NT2/D1 (cell line): ENCODE results near the gene NDST1.

ENCODE experiments used
- DNase-seq: peaks from one replicate; pipeline ENCODE4 v3.0.0-alpha.2; 2011; ENCODE audit warnings: low read depth, low spot score
- H3K27me3 ChIP-seq: 2 replicates; pipeline ENCODE4 v1.6.0; 2011; ENCODE audit warnings: mild to moderate bottlenecking; ENCODE audit not compliant: insufficient read length, insufficient read depth
- H3K36me3 ChIP-seq: 2 replicates; pipeline ENCODE4 v1.6.1; 2011; ENCODE audit warnings: mild to moderate bottlenecking, low read length, mixed read lengths; ENCODE audit not compliant: insufficient read depth, insufficient read length
- H3K4me1 ChIP-seq: 2 replicates; pipeline ENCODE4 v1.5.1; 2011; ENCODE audit not compliant: insufficient read depth, insufficient read length
- H3K4me3 ChIP-seq: 2 replicates; pipeline ENCODE4 v1.5.1; 2011; ENCODE audit warnings: low read depth; ENCODE audit not compliant: insufficient read length
- H3K9ac ChIP-seq: 2 replicates; pipeline ENCODE4 v1.6.0; 2011; ENCODE audit warnings: low read depth; ENCODE audit not compliant: insufficient read length
- H3K9me3 ChIP-seq: 2 replicates; pipeline ENCODE4 v1.5.1; 2011; ENCODE audit warnings: mild to moderate bottlenecking, low read length; ENCODE audit not compliant: insufficient read depth
- SUZ12 ChIP-seq: IDR thresholded peaks from 2 replicates; pipeline ENCODE4 v1.6.1; 2011; ENCODE audit not compliant: insufficient read length, insufficient read depth; ENCODE audit errors: extremely low read depth
- YY1 ChIP-seq: IDR thresholded peaks from 2 replicates; pipeline ENCODE4 v1.6.1; 2011; ENCODE audit not compliant: insufficient read length, insufficient read depth
- ZNF274 ChIP-seq: IDR thresholded peaks from 2 replicates; pipeline ENCODE4 v1.6.1; 2011; ENCODE audit warnings: mild to moderate bottlenecking, low read depth, low read length

NDST1 gene

GRCh38 chr5:150601491-150602345 is 93.8 kb downstream of the NDST1 start:
- Histone ChIP-seq H3K36me3 (no peaks in the 10 kb centered on the region), H3K9me3 (no peaks in the 10 kb centered on the region), H3K27me3 (no peaks in the 10 kb centered on the region), H3K9ac (no peak overlapping the region), H3K4me3 (no peak overlapping the region), H3K4me1 (peaks cover 4% of the 10 kb centered on the region)
- TF ChIP-seq ZNF274 = no peak
- no peak for TF ChIP-seq YY1
- TF ChIP-seq SUZ12 = no peak
- DNase-seq = no peak

GRCh38 chr5:150603052-150603451 is 95.1 kb downstream of the NDST1 start:
- no peak for DNase-seq
- no peak overlapping the region for H3K4me3 ChIP-seq
- H3K27me3 ChIP-seq = no peaks in the 10 kb centered on the region
- H3K9me3 ChIP-seq = no peaks in the 10 kb centered on the region
- H3K36me3 ChIP-seq = no peaks in the 10 kb centered on the region
- H3K4me1 ChIP-seq = peaks cover 4% of the 10 kb centered on the region
- TF ChIP-seq SUZ12 (no peak), YY1 (no peak), ZNF274 (no peak)
- no peak overlapping the region for H3K9ac ChIP-seq

GRCh38 chr5:150603491-150603890 is 95.6 kb downstream of the NDST1 start:
- H3K9ac ChIP-seq = no peak overlapping the region
- H3K27me3 ChIP-seq = no peaks in the 10 kb centered on the region
- no peak for DNase-seq

GRCh38 chr5:150604010-150604409 is 96.1 kb downstream of the NDST1 start:
- TF ChIP-seq SUZ12 (no peak), YY1 (no peak), ZNF274 (no peak)

More at GRCh38 chr5:150603491-150603890, 95.6 kb downstream of the NDST1 start:
- H3K9me3 ChIP-seq = no peaks in the 10 kb centered on the region
- H3K4me1 ChIP-seq = peaks cover 4% of the 10 kb centered on the region
- TF ChIP-seq YY1 = no peak
- no peak for TF ChIP-seq ZNF274
- no peak for TF ChIP-seq SUZ12
- H3K36me3 ChIP-seq = no peaks in the 10 kb centered on the region
- no peak overlapping the region for H3K4me3 ChIP-seq

GRCh38 chr5:150604894-150605440 is 97.0 kb downstream of the NDST1 start:
- H3K9ac ChIP-seq = no peak overlapping the region

More at GRCh38 chr5:150604010-150604409, 96.1 kb downstream of the NDST1 start:
- Histone ChIP-seq H3K9me3 (no peaks in the 10 kb centered on the region), H3K4me1 (peaks cover 4% of the 10 kb centered on the region), H3K27me3 (no peaks in the 10 kb centered on the region), H3K4me3 (no peak overlapping the region), H3K36me3 (no peaks in the 10 kb centered on the region), H3K9ac (no peak overlapping the region)
- no peak for DNase-seq

GRCh38 chr5:150605546-150605945 is 97.6 kb downstream of the NDST1 start:
- H3K9me3 ChIP-seq = no peaks in the 10 kb centered on the region
- TF ChIP-seq ZNF274 (no peak), YY1 (no peak), SUZ12 (no peak)
- peaks cover 4% of the 10 kb centered on the region for H3K4me1 ChIP-seq
- H3K4me3 ChIP-seq = no peak overlapping the region
- no peak overlapping the region for H3K9ac ChIP-seq
- H3K36me3 ChIP-seq = no peaks in the 10 kb centered on the region
- H3K27me3 ChIP-seq = no peaks in the 10 kb centered on the region
- no peak for DNase-seq

More at GRCh38 chr5:150604894-150605440, 97.0 kb downstream of the NDST1 start:
- no peak for DNase-seq
- Histone ChIP-seq H3K4me1 (peaks cover 4% of the 10 kb centered on the region), H3K9me3 (no peaks in the 10 kb centered on the region), H3K4me3 (no peak overlapping the region), H3K27me3 (no peaks in the 10 kb centered on the region), H3K36me3 (no peaks in the 10 kb centered on the region)
- no peak for TF ChIP-seq ZNF274
- TF ChIP-seq YY1 = no peak
- no peak for TF ChIP-seq SUZ12

GRCh38 chr5:150606476-150606875 is 98.5 kb downstream of the NDST1 start:
- no peaks in the 10 kb centered on the region for H3K9me3 ChIP-seq

More at GRCh38 chr5:150606476-150606875, 98.5 kb downstream of the NDST1 start:
- Histone ChIP-seq H3K36me3 (no peaks in the 10 kb centered on the region), H3K4me1 (peaks cover 2% of the 10 kb centered on the region), H3K27me3 (no peaks in the 10 kb centered on the region), H3K4me3 (no peak overlapping the region), H3K9ac (no peak overlapping the region)
- no peak for DNase-seq
- TF ChIP-seq YY1 (no peak), ZNF274 (no peak), SUZ12 (no peak)
